Karpas-422 (cell line): Measurements from ENCODE around the gene ADAT1. TPM values are rescaled to one million over a fixed set of nuclear protein-coding genes. Genes with fewer than 3 reads are reported as not detected.

Experiments
- DNase-seq: peaks from one replicate; pipeline ENCODE4 v3.0.0-alpha.2; 2015
- H2AFZ ChIP-seq: fragments of 200-600 bp; sonication (generic); 2 replicates; pipeline ENCODE4 v1.6.1; 2014; ENCODE audit warnings: antibody characterized with exemption, low read length, mixed read lengths
- H3K27ac ChIP-seq: fragments of 200-600 bp; sonication (generic); 2 replicates; pipeline ENCODE4 v1.5.1; 2014; ENCODE audit warnings: mild to moderate bottlenecking, low read length, moderate library complexity
- H3K27me3 ChIP-seq: fragments of 200-600 bp; sonication (generic); 2 replicates; pipeline ENCODE4 v1.6.1; 2014; ENCODE audit warnings: low read length, mixed read lengths
- H3K36me3 ChIP-seq: fragments of 200-600 bp; sonication (generic); 2 replicates; pipeline ENCODE4 v1.6.1; 2014; ENCODE audit warnings: low read length, mixed read lengths; ENCODE audit not compliant: insufficient read depth
- H3K4me1 ChIP-seq: fragments of 200-600 bp; sonication (generic); 2 replicates; pipeline ENCODE4 v1.6.1; 2014; ENCODE audit warnings: mild to moderate bottlenecking, low read length, mixed read lengths
- H3K4me2 ChIP-seq: fragments of 200-600 bp; sonication (generic); 2 replicates; pipeline ENCODE4 v1.6.1; 2014; ENCODE audit warnings: low read length, low read depth, mild to moderate bottlenecking; ENCODE audit not compliant: poor library complexity, severe bottlenecking
- H3K4me3 ChIP-seq: fragments of 200-600 bp; sonication (generic); 2 replicates; pipeline ENCODE4 v1.5.1; 2014; ENCODE audit warnings: mild to moderate bottlenecking, antibody characterized with exemption, low read length, mixed read lengths
- H3K79me2 ChIP-seq: fragments of 200-600 bp; sonication (generic); 2 replicates; pipeline ENCODE4 v1.6.1; 2014; ENCODE audit warnings: mild to moderate bottlenecking, low read length, mixed read lengths
- H3K9ac ChIP-seq: fragments of 200-600 bp; sonication (generic); 2 replicates; pipeline ENCODE4 v1.6.0; 2014; ENCODE audit warnings: low read length
- H3K9me2 ChIP-seq: fragments of 200-600 bp; sonication (generic), shearing (Covaris generic); replicated peaks from 2 replicates; pipeline ENCODE4 v1.6.0; 2014; ENCODE audit warnings: mild to moderate bottlenecking, low read length, moderate library complexity; ENCODE audit not compliant: insufficient read depth
- H3K9me3 ChIP-seq: fragments of 300-700, 200-600 bp; sonication (generic); 2 replicates; pipeline ENCODE4 v1.6.1; 2014; ENCODE audit warnings: low read length, mixed read lengths
- H4K20me1 ChIP-seq: fragments of 200-600 bp; sonication (generic); 2 replicates; pipeline ENCODE4 v1.6.1; 2014; ENCODE audit warnings: mild to moderate bottlenecking, antibody characterized with exemption, low read length, low read depth; ENCODE audit not compliant: insufficient read depth
- total RNA-seq: library from RNA; depleted of rRNA; stranded (reverse); fragments of >200 nt; shearing (Covaris generic); gene quantifications from 2 replicates; pipeline ENCODE4 v1.2.3, GENCODE V29; 2014; ENCODE audit warnings: low replicate concordance

ADAT1 gene
- total RNA-seq, 1 experiment from 2014 or later = 97.3 TPM

DNA sequence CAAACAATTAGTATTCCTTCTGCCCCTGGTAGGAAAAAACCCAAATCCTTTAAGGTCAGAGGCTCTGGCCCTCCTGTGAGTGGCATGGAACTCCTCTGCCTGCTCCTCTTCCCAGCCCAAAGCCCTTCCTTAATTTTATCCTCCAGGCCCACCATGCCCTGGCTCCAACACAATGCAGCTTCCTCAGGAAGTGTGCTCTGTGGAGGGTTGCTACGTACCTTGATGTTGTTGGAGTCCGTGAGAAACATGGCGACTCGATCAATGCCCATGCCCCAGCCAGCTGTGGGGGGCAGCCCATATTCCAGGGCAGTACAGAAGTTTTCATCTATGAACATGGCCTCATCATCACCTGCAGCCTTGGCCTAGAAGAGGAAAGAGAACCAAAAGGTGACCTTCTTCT lies 5.3 kb upstream of the ADAT1 start:
- Histone ChIP-seq H3K27me3 (no peaks in the 10 kb centered on the region), H3K4me1 (peaks cover 4% of the 10 kb centered on the region), H2AFZ (no peak overlapping the region), H3K79me2 (no peaks in the 10 kb centered on the region), H3K4me3 (no peak overlapping the region), H3K9ac (no peak overlapping the region), H3K27ac (no peak overlapping the region), H3K4me2 (no peak overlapping the region), H3K36me3 (peaks cover 44% of the 10 kb centered on the region), H4K20me1 (no peaks in the 10 kb centered on the region), H3K9me3 (no peaks in the 10 kb centered on the region), H3K9me2 (no peaks in the 10 kb centered on the region)
- DNase-seq = no peak

DNA sequence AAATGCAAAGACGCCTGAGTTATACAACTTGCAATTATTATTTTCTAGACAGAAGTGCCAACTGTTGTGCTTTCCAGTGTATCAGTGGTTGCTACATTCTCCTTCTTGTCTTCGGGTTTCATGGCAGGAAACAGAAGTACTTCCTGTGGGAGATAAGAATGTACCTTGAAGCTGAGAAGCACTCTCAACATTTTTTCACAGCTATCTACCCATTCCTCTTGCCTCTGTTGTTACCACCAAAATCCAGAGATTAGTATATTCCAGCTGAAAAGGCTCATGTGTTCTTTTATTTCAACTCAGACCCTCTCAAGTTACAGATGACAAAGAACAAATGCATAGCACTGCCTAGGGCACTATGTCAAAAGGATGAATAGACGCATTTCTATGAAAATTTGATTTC lies 4.8 kb upstream of the ADAT1 start:
- no peaks in the 10 kb centered on the region for H3K27me3 ChIP-seq
- H3K9me3 ChIP-seq = no peaks in the 10 kb centered on the region
- H3K36me3 ChIP-seq = peaks cover 42% of the 10 kb centered on the region
- no peak for DNase-seq
- H2AFZ ChIP-seq = no peak overlapping the region
- H3K27ac ChIP-seq = no peak overlapping the region
- H3K9ac ChIP-seq = no peak overlapping the region
- H3K4me1 ChIP-seq = peaks cover 5% of the 10 kb centered on the region
- no peaks in the 10 kb centered on the region for H3K9me2 ChIP-seq
- no peak overlapping the region for H3K4me3 ChIP-seq
- H3K79me2 ChIP-seq = peaks cover 2% of the 10 kb centered on the region; the same call in 1 of the 2 replicates
- no peak overlapping the region for H3K4me2 ChIP-seq
- H4K20me1 ChIP-seq = no peaks in the 10 kb centered on the region

DNA sequence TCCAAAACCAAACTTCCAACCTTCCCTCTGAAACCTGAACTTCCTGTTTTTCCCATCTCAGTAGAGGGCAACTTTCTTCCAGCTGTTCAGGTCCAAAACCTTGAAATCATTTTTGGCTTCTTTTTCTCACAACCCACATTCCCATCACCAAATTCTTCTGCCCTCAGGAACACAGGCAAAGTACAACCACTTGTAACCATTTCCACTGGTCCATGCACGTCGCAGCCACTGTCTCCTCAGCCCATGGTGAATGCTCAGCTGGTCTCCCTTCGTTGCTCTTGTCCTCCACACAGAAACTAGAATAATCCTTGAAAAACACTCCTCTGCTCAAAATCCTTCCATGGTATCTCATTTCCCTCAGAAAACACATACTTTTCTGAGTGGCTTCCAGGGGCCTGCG lies 3.7 kb upstream of the ADAT1 start:
- no peak overlapping the region for H3K27ac ChIP-seq
- H3K27me3 ChIP-seq = no peaks in the 10 kb centered on the region
- peaks cover 38% of the 10 kb centered on the region for H3K36me3 ChIP-seq
- no peaks in the 10 kb centered on the region for H4K20me1 ChIP-seq
- H3K9ac ChIP-seq = no peak overlapping the region
- peaks cover 12% of the 10 kb centered on the region for H3K4me1 ChIP-seq
- H2AFZ ChIP-seq = no peak overlapping the region
- peaks cover 12% of the 10 kb centered on the region for H3K79me2 ChIP-seq
- no peak for DNase-seq
- no peak overlapping the region for H3K4me3 ChIP-seq
- H3K4me2 ChIP-seq = no peak overlapping the region
- H3K9me3 ChIP-seq = no peaks in the 10 kb centered on the region
- H3K9me2 ChIP-seq = no peaks in the 10 kb centered on the region

DNA sequence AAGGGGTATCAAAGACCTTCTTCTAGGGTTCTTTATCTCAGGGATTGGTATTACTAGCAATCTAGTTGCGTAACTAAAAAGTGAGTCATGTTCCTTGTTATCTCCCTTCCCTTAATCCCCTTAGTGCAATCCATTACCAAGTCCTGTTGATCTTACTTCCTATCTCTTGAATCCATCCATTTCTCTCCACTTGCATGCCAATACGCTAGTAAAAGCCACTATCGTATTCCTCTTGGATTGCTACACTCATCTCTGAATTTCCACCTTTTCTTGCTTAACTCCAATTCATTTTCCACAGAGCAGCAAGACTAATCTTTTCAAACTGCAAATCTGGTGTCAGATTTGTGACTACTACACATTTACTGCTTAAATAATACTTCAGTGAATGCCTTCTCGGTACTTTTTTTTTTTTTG lies 1.8 kb upstream of the ADAT1 start:
- Histone ChIP-seq H3K9me2 (no peaks in the 10 kb centered on the region), H3K36me3 (peaks cover 39% of the 10 kb centered on the region), H3K27me3 (no peaks in the 10 kb centered on the region), H3K9me3 (no peaks in the 10 kb centered on the region), H4K20me1 (no peaks in the 10 kb centered on the region), H3K27ac (no peak overlapping the region), H3K4me1 (peaks cover 21% of the 10 kb centered on the region), H3K9ac (no peak overlapping the region), H3K4me3 (no peak overlapping the region), H3K79me2 (peaks cover 27% of the 10 kb centered on the region), H3K4me2 (no peak overlapping the region), H2AFZ (no peak overlapping the region)
- DNase-seq = no peak

DNA sequence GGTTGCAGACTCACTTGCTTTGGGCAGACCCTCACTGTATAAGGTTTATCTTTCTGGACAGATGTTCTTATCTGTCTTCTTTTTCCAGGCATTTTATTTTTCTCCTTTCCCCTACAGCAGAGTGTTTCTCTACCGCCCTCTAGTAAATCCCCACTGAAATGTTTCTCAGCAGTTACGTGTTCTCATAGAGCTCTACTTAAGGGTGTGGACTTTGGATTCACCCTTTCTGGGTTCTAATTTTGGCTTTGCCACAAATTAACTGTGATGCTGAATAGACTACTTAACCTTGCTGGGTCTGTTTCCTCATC lies 2.0 kb downstream of the ADAT1 start:
- Histone ChIP-seq H2AFZ (no peak overlapping the region), H3K27me3 (no peaks in the 10 kb centered on the region), H4K20me1 (no peaks in the 10 kb centered on the region), H3K9me2 (no peaks in the 10 kb centered on the region), H3K4me3 (peak overlapping the region; percentile 81; the same call in 1 of the 2 replicates), H3K79me2 (peaks cover 33% of the 10 kb centered on the region), H3K4me2 (peak overlapping the region; percentile 98), H3K36me3 (peaks cover 36% of the 10 kb centered on the region), H3K4me1 (peaks cover 21% of the 10 kb centered on the region), H3K9me3 (no peaks in the 10 kb centered on the region), H3K9ac (peak overlapping the region; percentile 31; the same call in 1 of the 2 replicates), H3K27ac (no peak overlapping the region)
- DNase-seq = peak; percentile 56

DNA sequence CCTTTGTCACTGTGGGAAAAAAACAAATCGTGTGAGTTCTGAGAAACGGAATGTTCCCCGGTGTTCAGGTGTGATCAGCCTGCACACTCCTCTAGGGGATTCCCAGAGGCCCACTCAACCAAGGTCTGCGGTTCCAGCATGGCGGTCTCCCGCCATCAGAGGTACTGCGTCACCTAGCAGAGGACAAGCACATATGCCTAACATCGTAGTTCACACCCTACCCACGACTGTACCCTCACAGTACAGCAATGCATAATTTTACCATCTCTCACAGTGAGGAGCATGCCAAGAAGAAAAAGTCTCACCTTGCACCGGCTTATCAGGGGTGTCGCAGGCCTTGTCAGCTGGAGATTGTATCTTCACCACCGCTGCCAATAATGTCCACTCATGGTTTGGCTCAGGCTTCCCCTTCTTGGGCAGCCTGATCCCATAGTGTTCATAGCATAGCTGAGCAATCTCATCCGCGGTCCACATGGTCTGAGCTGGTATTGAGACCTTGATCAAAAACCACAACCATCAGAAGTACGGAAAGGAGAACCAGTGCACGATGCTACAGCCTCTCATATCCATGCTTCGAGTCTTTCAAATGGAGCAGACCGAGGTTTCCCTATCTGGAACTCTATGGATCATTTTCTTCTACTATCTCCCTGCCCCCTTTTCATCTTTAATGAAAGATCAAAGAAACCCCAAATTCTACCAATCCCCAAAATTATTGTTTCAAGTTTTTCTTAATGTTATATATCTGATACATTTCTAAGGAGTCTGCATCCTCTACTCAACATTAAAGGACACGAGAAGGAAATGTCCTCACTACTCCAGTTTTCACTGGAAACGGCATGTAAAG lies 2.5 kb downstream of the ADAT1 start:
- Histone ChIP-seq H3K4me3 (no peak overlapping the region), H3K79me2 (peaks cover 33% of the 10 kb centered on the region), H3K9me2 (no peaks in the 10 kb centered on the region), H3K4me1 (peaks cover 21% of the 10 kb centered on the region), H2AFZ (no peak overlapping the region), H4K20me1 (no peaks in the 10 kb centered on the region), H3K27me3 (no peaks in the 10 kb centered on the region), H3K36me3 (peaks cover 39% of the 10 kb centered on the region), H3K9ac (no peak overlapping the region), H3K27ac (no peak overlapping the region), H3K9me3 (no peaks in the 10 kb centered on the region), H3K4me2 (peak overlapping the region; percentile 98)
- DNase-seq = no peak

DNA sequence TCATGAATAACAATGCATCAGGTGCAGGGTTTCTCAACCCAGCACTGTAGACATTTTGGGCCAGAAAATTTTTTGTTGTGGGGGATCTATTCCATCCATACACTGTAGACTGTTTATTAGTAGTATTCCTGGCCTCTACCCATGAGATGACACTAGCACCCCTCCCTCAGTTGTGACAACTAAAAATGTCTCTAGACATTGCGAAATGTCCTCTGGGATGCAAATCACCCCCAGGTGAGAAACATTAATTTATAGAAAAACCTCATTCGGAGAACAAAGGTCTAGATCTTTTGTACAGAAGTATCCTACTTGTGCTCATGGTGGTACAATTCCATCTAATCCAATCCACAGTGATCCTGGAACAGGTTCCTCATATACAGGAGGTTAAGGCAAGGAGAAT lies 4.3 kb downstream of the ADAT1 start:
- no peak overlapping the region for H3K4me3 ChIP-seq
- peaks cover 33% of the 10 kb centered on the region for H3K79me2 ChIP-seq
- no peaks in the 10 kb centered on the region for H3K27me3 ChIP-seq
- no peaks in the 10 kb centered on the region for H3K9me3 ChIP-seq
- no peak overlapping the region for H3K27ac ChIP-seq
- no peak overlapping the region for H2AFZ ChIP-seq
- H3K4me2 ChIP-seq = no peak overlapping the region
- H3K9me2 ChIP-seq = no peaks in the 10 kb centered on the region
- H3K9ac ChIP-seq = no peak overlapping the region
- DNase-seq = no peak
- peaks cover 46% of the 10 kb centered on the region for H3K36me3 ChIP-seq
- peaks cover 21% of the 10 kb centered on the region for H3K4me1 ChIP-seq
- no peaks in the 10 kb centered on the region for H4K20me1 ChIP-seq

DNA sequence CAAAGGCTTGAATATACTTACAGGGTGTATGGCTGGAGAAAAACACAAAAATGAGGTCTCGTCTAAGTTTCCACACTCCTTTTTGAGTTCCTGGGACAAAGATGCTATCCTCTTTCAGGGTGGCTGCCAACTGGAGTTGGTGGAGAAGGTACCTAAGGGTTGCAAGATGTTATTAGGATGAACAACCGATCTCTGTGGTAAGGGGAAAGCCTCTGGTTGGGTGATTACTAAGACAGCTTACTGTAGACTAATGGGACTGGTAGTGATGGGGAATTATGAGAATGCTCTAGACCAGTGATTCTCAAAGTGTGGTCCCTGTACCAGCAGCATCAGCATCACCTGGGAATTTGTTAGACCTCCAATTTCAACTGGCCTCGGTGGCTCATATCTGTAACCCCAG lies 6.0 kb downstream of the ADAT1 start:
- no peak for DNase-seq
- Histone ChIP-seq H3K4me2 (no peak overlapping the region), H4K20me1 (no peaks in the 10 kb centered on the region), H3K27ac (no peak overlapping the region), H2AFZ (no peak overlapping the region), H3K4me3 (no peak overlapping the region), H3K9me2 (no peaks in the 10 kb centered on the region), H3K79me2 (peaks cover 24% of the 10 kb centered on the region), H3K4me1 (peaks cover 13% of the 10 kb centered on the region), H3K27me3 (no peaks in the 10 kb centered on the region), H3K9me3 (no peaks in the 10 kb centered on the region), H3K36me3 (peaks cover 55% of the 10 kb centered on the region), H3K9ac (no peak overlapping the region)
